ENCODE measurements around the gene NRG3.

Gene NRG3

GRCh38 chr10:81874875-81875466, at the start of gene NRG3:
Gene NRG3, plus strand, starts transcription at chr10:81875194.
- DNase-seq (ENCODE audit: low spot score), result no peak

- no peak for DNase-seq (ENCODE audit: low spot score)
Measured at GRCh38 chr10:81828251-81828650, 46.7 kb upstream of the NRG3 start.

- DNase-seq (ENCODE audit: low spot score), result no peak
Measured at GRCh38 chr10:81831060-81831459, 43.9 kb upstream of the NRG3 start.

GRCh38 chr10:81838950-81839349, 36.0 kb upstream of the NRG3 start:
- no peak for DNase-seq (ENCODE audit: low spot score)

GRCh38 chr10:81843042-81843441, 32.0 kb upstream of the NRG3 start:
- DNase-seq (ENCODE audit: low spot score), result no peak

- no peak for DNase-seq (ENCODE audit: low spot score)
Measured at GRCh38 chr10:81847675-81848074, 27.3 kb upstream of the NRG3 start.

GRCh38 chr10:81848514-81848913, 26.5 kb upstream of the NRG3 start:
- no peak for DNase-seq (ENCODE audit: low spot score)

- DNase-seq (ENCODE audit: low spot score), result no peak
Measured at GRCh38 chr10:81848931-81849330, 26.1 kb upstream of the NRG3 start.

GRCh38 chr10:81862596-81862995, 12.4 kb upstream of the NRG3 start:
- DNase-seq (ENCODE audit: low spot score), result no peak

- no peak for DNase-seq (ENCODE audit: low spot score)
Measured at GRCh38 chr10:81863771-81864170, 11.2 kb upstream of the NRG3 start.

GRCh38 chr10:81865581-81865980, 9.4 kb upstream of the NRG3 start:
- DNase-seq (ENCODE audit: low spot score), result no peak

GRCh38 chr10:81866753-81867152, 8.2 kb upstream of the NRG3 start:
- DNase-seq (ENCODE audit: low spot score), result peak; percentile 50

GRCh38 chr10:81870472-81870871, 4.5 kb upstream of the NRG3 start:
- DNase-seq (ENCODE audit: low spot score), result no peak

- no peak for DNase-seq (ENCODE audit: low spot score)
Measured at GRCh38 chr10:81871558-81871957, 3.4 kb upstream of the NRG3 start.

- DNase-seq (ENCODE audit: low spot score), result peak; percentile 36
Measured at GRCh38 chr10:81872206-81872862, 2.7 kb upstream of the NRG3 start.

GRCh38 chr10:81873231-81873931, 1.6 kb upstream of the NRG3 start:
- no peak for DNase-seq (ENCODE audit: low spot score)

GRCh38 chr10:81873932-81874816, 820 bp upstream of the NRG3 start:
- DNase-seq (ENCODE audit: low spot score), result peak; percentile 75

GRCh38 chr10:81875467-81876252, 666 bp downstream of the NRG3 start:
- no peak for DNase-seq (ENCODE audit: low spot score)

- DNase-seq (ENCODE audit: low spot score), result peak; percentile 17
Measured at GRCh38 chr10:81876253-81877077, 1.5 kb downstream of the NRG3 start.

GRCh38 chr10:81877596-81877995, 2.6 kb downstream of the NRG3 start:
- no peak for DNase-seq (ENCODE audit: low spot score)

GRCh38 chr10:81882011-81882410, 7.0 kb downstream of the NRG3 start:
- no peak for DNase-seq (ENCODE audit: low spot score)
